ENCODE data around the gene DDIT3.
A peak's percentile ranks its signal among the peaks of the same experiment; 100 is the strongest.

The DDIT3 gene

DNA sequence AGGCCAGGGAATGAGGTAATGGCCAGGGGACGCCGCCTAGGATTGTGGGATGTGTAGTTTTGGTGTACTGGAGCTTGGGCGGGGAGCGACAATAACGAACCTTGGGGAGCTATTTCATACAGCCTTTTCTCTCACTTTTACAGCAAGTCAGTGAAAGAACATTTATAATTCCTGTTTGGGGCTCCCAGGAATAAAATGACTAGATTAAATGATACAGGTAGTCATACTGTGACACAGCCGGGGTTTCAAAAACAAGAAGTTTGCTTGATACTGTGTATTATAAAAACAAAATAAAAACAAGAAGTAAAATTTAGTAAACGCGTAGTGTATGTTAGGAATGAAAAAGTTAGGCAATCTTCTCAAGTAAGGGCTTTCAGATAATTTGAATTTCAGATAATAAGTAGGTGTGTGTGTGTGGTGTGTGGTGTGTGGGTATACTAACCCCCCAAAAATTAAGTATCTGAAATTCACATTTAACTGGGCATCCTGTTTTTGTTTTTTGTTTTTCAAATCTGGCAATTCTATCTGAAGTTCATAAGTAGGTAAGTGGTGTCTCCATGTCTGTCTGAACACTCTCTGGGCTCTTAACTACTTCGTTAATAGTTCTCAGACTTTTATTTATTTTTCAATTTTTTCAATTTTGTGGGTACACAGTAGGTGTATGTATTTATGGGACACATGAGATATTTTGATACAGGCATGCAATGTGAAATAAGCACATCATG is 27.1 kb upstream of the DDIT3 start:
- TF ChIP-seq, protein P1, sequence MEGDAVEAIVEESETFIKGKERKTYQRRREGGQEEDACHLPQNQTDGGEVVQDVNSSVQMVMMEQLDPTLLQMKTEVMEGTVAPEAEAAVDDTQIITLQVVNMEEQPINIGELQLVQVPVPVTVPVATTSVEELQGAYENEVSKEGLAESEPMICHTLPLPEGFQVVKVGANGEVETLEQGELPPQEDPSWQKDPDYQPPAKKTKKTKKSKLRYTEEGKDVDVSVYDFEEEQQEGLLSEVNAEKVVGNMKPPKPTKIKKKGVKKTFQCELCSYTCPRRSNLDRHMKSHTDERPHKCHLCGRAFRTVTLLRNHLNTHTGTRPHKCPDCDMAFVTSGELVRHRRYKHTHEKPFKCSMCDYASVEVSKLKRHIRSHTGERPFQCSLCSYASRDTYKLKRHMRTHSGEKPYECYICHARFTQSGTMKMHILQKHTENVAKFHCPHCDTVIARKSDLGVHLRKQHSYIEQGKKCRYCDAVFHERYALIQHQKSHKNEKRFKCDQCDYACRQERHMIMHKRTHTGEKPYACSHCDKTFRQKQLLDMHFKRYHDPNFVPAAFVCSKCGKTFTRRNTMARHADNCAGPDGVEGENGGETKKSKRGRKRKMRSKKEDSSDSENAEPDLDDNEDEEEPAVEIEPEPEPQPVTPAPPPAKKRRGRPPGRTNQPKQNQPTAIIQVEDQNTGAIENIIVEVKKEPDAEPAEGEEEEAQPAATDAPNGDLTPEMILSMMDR (IDR thresholded peaks at IDR 0.05; ENCODE audit: control insufficient read depth, insufficient read depth, low read depth, low read length, missing control alignments): no peak
- H3K4me3 ChIP-seq (ENCODE audit: control insufficient read depth, low read depth, low read length): peak overlapping the region; percentile 71; the same call in 1 of the 2 replicates
- no peak for DNase-seq (ENCODE audit: low read depth)

DNA sequence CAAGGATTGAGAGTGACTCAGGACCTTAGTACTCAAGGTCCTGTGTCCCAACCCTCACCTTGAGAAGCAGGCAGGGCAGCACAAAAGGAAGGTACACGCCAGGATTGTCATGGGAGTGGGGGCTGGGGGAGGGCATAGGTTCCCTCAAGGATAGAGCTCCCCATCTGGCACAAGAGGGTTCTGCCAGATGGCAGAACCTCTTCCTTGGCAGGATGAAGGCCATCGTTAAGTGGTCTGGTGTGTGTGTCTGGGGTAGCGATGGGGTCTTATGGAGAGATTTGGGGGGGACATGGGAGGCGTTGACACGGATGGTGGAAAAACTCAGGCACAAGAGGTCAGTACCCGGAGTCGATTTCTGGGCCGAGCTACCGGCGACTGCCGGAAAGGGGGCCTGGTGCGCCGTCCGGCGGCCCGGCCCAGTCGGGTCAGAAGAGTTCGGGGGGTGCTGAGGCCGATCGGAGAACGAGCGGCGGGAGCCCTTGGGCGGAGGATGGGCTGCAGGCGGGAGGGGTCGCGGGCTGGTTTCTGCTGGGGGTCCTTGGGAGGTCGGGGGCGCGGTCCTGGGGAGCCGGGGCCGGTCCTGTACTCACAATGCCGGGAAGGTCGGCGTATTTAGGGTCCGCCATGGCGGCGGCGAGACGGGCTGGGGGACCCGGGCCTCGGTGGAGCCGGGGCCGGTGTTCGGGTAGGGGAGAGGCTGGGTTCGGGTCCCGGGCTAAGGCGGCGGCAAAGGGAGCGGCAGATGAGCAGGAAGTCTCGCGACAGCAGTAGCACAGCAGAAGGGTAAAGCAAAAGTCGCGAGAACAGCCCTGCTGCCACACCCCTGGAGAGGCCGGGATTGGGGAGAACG is 26.3 kb upstream of the DDIT3 start, which contains the start of gene DCTN2:
TSS of gene DCTN2 (minus strand) at position 755 of the 850 bp plus-strand sequence. CDS start at position 626, 129 bp downstream.
- DNase-seq (ENCODE audit: low read depth): peak; percentile 88
- TF ChIP-seq, protein P1 (IDR thresholded peaks at IDR 0.05; ENCODE audit: control insufficient read depth, insufficient read depth, low read depth, low read length, missing control alignments): no peak
- H3K4me3 ChIP-seq (ENCODE audit: control insufficient read depth, low read depth, low read length): peak within 1 kb of the TSS; percentile 71

DNA sequence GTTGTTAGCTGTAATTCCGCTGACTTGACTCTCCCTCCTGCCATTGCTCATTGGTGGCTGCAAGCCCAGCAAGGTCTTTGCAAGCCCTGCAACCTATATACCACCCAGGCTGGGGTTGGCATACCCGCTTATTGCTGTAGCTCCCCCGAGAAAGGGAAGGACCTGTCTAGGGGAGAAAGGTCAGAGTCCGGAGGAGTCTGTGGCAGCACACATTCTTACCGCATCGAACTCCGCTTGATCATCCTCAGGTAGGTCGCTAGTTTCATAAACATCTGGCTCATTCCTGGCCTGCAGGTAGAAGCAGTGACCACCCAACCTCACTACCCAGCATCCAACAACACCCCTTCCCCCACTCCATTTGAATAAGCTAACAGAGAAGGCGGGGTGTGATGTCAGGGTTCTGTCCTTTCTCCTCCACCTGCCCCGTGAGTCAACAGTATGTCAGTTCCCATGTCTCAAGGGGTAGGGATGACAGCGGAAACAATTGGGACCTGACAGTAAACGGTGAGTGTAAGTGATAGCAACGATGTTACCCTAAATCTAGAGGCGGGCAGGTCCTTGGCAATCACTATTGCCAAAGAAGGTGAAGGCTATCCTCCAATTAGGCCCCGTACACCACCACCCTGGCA is 25.6 kb upstream of the DDIT3 start:
- peak overlapping the region; percentile 71 for H3K4me3 ChIP-seq (ENCODE audit: control insufficient read depth, low read depth, low read length)
- no peak for DNase-seq (ENCODE audit: low read depth)
- TF ChIP-seq, protein P1 (IDR thresholded peaks at IDR 0.05; ENCODE audit: control insufficient read depth, insufficient read depth, low read depth, low read length, missing control alignments): no peak

DNA sequence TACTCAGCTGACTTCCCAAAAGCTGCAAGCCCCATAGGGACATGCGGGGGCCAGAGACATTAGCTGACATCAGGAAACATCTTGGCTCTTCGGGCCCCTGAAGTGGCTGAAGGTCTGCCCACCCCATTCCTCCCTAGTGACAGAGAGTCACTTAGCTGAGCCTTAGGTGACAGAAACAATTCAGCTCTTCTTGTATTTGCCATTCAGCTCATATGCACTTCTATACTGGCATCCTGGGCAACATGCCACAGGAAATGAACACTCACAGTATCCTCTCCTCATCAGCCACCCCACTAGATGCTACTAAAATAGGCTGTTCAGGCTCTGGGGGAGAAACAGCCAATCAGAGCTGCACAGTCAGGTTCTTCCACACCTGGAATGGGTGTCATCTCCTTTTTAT is 23.3 kb upstream of the DDIT3 start:
- no peak overlapping the region for H3K4me3 ChIP-seq (ENCODE audit: control insufficient read depth, low read depth, low read length)
- no peak for DNase-seq (ENCODE audit: low read depth)
- TF ChIP-seq, protein P1 (IDR thresholded peaks at IDR 0.05; ENCODE audit: control insufficient read depth, insufficient read depth, low read depth, low read length, missing control alignments): no peak

DNA sequence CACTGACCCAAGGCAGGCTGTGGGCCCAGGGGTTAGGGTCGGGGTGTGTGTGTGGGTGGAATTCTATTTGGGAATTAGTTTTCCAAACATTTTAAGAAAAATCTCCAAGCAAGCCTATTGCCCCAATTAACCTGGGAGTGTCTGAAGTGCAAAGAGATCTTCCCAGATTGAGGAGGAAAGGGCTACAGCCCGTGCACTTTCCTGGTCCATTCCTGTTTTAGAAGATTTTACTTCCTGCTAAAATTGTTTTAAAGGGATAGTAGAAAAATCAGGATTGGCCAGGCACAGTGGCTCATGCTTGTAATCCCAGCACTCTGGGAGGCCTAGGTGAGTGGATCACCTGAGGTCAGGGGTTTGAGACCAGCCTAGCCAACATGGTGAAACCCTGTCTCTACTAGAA is 21.4 kb upstream of the DDIT3 start:
- TF ChIP-seq, protein P1 (IDR thresholded peaks at IDR 0.05; ENCODE audit: control insufficient read depth, insufficient read depth, low read depth, low read length, missing control alignments): no peak
- DNase-seq (ENCODE audit: low read depth): no peak
- H3K4me3 ChIP-seq (ENCODE audit: control insufficient read depth, low read depth, low read length): no peak overlapping the region

DNA sequence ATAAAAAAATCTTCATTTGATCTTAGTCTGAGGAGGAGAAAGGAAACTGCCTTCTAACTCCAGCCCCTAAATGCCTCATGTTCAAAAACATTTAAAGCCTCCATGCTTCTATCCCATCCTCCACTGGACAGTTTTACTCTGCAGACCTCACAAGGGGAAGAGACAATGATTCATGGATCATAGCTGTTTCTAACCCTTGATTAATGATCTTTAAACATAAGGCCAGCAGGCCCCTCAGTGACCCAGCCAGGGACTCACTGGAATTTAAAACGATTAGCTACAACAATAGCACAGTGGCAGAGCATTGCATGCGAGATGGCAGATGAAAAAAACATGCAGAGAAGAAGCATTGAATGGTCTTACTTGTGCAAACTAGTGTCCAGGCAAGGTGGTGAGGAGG is 20.7 kb upstream of the DDIT3 start:
- TF ChIP-seq, protein P1 (IDR thresholded peaks at IDR 0.05; ENCODE audit: control insufficient read depth, insufficient read depth, low read depth, low read length, missing control alignments): no peak
- H3K4me3 ChIP-seq (ENCODE audit: control insufficient read depth, low read depth, low read length): no peak overlapping the region
- DNase-seq (ENCODE audit: low read depth): no peak
